Measurements from ENCODE around the gene AFAP1L1.

AFAP1L1 gene

DNA sequence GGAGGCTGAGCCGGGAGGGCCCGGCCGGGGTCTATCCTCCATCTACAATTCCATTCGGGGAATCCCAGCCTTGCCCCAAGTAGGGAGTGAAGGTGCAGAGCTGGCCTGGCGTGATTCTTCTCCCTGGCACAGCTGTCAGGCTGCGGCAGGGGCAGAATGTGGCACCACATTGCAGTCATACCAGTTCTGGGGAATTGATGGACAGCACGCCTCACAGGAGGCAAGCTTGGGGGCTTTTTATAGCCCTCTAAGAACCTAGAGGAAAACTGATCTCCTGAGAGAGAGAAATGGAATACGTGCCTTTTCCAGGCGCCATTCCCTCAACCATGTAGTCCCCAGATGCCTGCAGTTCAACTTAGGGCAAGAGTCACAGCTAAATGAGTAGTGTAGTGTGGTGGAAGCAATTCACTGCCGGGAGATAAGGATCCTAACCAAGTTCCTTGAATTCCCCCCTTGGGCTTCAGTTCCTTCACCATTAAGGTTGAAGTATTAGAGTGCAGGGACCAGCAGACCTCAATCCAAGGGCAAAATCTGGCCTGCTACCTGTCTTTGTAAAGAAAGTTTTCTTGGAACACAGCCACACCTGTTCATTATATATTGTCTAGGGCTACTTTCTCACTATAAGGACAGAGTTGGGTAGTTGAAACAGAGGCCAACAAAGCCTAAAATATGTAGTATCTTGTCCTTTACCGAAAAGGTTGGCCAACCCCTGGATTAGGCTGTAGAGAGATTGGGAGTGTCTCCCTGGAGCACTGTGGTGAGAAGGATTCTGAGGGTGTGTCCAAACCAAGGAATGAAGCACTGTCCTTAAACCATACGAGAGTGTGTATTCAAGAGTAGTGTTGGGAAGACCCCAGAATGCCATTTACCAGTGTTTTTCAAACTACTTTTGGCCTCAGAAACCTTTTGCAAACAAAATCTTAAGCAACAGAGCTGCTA, 10.6 kb downstream of the AFAP1L1 start:
- TF ChIP-seq KLF1 (tag by site-specific recombination; IDR thresholded peaks at IDR 0.05) (no peak), ZXDB (tag by site-specific recombination; IDR thresholded peaks at IDR 0.05) (no peak), GLI4 (tag by site-specific recombination; IDR thresholded peaks at IDR 0.05) (no peak), ZNF623 (tag by site-specific recombination; IDR thresholded peaks at IDR 0.05) (no peak), ZNF16 (tag by site-specific recombination; IDR thresholded peaks at IDR 0.05; ENCODE audit: low read depth) (no peak), BCL11B (tag by site-specific recombination; IDR thresholded peaks at IDR 0.05; ENCODE audit: low read depth) (no peak), ZNF121 (tag by site-specific recombination; IDR thresholded peaks at IDR 0.05) (no peak)
- TF ChIP-seq, protein P1, sequence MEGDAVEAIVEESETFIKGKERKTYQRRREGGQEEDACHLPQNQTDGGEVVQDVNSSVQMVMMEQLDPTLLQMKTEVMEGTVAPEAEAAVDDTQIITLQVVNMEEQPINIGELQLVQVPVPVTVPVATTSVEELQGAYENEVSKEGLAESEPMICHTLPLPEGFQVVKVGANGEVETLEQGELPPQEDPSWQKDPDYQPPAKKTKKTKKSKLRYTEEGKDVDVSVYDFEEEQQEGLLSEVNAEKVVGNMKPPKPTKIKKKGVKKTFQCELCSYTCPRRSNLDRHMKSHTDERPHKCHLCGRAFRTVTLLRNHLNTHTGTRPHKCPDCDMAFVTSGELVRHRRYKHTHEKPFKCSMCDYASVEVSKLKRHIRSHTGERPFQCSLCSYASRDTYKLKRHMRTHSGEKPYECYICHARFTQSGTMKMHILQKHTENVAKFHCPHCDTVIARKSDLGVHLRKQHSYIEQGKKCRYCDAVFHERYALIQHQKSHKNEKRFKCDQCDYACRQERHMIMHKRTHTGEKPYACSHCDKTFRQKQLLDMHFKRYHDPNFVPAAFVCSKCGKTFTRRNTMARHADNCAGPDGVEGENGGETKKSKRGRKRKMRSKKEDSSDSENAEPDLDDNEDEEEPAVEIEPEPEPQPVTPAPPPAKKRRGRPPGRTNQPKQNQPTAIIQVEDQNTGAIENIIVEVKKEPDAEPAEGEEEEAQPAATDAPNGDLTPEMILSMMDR (tag by site-specific recombination; IDR thresholded peaks at IDR 0.05) = no peak
- TF ChIP-seq, protein P2, sequence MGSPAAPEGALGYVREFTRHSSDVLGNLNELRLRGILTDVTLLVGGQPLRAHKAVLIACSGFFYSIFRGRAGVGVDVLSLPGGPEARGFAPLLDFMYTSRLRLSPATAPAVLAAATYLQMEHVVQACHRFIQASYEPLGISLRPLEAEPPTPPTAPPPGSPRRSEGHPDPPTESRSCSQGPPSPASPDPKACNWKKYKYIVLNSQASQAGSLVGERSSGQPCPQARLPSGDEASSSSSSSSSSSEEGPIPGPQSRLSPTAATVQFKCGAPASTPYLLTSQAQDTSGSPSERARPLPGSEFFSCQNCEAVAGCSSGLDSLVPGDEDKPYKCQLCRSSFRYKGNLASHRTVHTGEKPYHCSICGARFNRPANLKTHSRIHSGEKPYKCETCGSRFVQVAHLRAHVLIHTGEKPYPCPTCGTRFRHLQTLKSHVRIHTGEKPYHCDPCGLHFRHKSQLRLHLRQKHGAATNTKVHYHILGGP (tag by site-specific recombination; IDR thresholded peaks at IDR 0.05) = no peak
- Histone ChIP-seq H3K9me3 (ENCODE audit: control insufficient read depth, insufficient read depth, low read depth, low read length) (no peaks in the 10 kb centered on the region), H3K4me3 (ENCODE audit: low read depth, low read length) (no peak overlapping the region), H3K4me1 (ENCODE audit: control insufficient read depth, insufficient read depth, low read length) (no peaks in the 10 kb centered on the region), H3K27ac (ENCODE audit: extremely low read depth, low read depth, low read length) (no peak overlapping the region), H3K36me3 (ENCODE audit: control insufficient read depth in 2 of 2, insufficient read depth in 1 of 2, low read length in 2 of 2) (no peaks in the 10 kb centered on the region)
- ChIA-PET CTCF (interaction anchor here (0.6 kb wide), 1 partner anchor 16 kb away, joined by 3 read pairs; no protein-coding TSS in a partner anchor), POLR2A (no interaction called here)

DNA sequence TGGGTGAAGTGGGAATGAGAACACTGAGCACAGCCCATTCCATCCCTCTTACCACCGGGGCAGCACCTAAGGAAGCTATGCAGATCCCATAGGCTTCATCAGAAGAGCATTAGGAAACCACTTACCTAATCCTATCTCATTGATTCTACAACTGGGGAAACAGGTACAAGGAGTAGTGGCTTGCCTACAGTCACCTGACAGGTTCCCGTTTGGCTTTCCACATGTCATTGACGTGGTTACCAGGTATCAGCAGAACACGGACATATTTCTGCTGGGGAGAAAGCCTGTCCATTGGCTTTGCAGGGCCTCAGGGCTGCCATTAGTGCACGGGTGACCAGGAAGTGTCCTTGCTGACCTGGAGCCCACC, 11.3 kb downstream of the AFAP1L1 start:
- Histone ChIP-seq H3K27ac (ENCODE audit: extremely low read depth, low read depth, low read length) (no peak overlapping the region), H3K4me1 (ENCODE audit: control insufficient read depth, insufficient read depth, low read length) (no peaks in the 10 kb centered on the region), H3K9me3 (ENCODE audit: control insufficient read depth, insufficient read depth, low read depth, low read length) (no peaks in the 10 kb centered on the region), H3K36me3 (ENCODE audit: control insufficient read depth in 2 of 2, insufficient read depth in 1 of 2, low read length in 2 of 2) (no peaks in the 10 kb centered on the region), H3K4me3 (ENCODE audit: low read depth, low read length) (no peak overlapping the region)
- no peak for TF ChIP-seq ZNF677 (tag by site-specific recombination; IDR thresholded peaks at IDR 0.05)
- TF ChIP-seq, protein P3, sequence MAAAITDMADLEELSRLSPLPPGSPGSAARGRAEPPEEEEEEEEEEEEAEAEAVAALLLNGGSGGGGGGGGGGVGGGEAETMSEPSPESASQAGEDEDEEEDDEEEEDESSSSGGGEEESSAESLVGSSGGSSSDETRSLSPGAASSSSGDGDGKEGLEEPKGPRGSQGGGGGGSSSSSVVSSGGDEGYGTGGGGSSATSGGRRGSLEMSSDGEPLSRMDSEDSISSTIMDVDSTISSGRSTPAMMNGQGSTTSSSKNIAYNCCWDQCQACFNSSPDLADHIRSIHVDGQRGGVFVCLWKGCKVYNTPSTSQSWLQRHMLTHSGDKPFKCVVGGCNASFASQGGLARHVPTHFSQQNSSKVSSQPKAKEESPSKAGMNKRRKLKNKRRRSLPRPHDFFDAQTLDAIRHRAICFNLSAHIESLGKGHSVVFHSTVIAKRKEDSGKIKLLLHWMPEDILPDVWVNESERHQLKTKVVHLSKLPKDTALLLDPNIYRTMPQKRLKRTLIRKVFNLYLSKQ (tag by site-specific recombination; IDR thresholded peaks at IDR 0.05; ENCODE audit: borderline replicate concordance) = no peak
- no peak for TF ChIP-seq GLI4 (tag by site-specific recombination; IDR thresholded peaks at IDR 0.05)
- TF ChIP-seq, protein P4, sequence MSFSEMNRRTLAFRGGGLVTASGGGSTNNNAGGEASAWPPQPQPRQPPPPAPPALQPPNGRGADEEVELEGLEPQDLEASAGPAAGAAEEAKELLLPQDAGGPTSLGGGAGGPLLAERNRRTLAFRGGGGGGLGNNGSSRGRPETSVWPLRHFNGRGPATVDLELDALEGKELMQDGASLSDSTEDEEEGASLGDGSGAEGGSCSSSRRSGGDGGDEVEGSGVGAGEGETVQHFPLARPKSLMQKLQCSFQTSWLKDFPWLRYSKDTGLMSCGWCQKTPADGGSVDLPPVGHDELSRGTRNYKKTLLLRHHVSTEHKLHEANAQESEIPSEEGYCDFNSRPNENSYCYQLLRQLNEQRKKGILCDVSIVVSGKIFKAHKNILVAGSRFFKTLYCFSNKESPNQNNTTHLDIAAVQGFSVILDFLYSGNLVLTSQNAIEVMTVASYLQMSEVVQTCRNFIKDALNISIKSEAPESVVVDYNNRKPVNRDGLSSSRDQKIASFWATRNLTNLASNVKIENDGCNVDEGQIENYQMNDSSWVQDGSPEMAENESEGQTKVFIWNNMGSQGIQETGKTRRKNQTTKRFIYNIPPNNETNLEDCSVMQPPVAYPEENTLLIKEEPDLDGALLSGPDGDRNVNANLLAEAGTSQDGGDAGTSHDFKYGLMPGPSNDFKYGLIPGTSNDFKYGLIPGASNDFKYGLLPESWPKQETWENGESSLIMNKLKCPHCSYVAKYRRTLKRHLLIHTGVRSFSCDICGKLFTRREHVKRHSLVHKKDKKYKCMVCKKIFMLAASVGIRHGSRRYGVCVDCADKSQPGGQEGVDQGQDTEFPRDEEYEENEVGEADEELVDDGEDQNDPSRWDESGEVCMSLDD (tag by site-specific recombination; IDR thresholded peaks at IDR 0.05) = no peak
- no peak for TF ChIP-seq ZNF416 (tag by site-specific recombination; IDR thresholded peaks at IDR 0.05)
- TF ChIP-seq ZNF341 (tag by site-specific recombination; IDR thresholded peaks at IDR 0.05; ENCODE audit: low read depth) = no peak
- no peak for TF ChIP-seq ZNF174 (tag by site-specific recombination; IDR thresholded peaks at IDR 0.05)
- no peak for TF ChIP-seq ZNF214 (tag by site-specific recombination; IDR thresholded peaks at IDR 0.05; ENCODE audit: borderline replicate concordance)
- TF ChIP-seq ZNF510 (tag by site-specific recombination; IDR thresholded peaks at IDR 0.05; ENCODE audit: insufficient replicate concordance) = no peak
- TF ChIP-seq ZNF48 (tag by site-specific recombination; IDR thresholded peaks at IDR 0.05) = no peak
- TF ChIP-seq KLF10 (tag by site-specific recombination; IDR thresholded peaks at IDR 0.05) = no peak
- TF ChIP-seq, protein P1 (tag by site-specific recombination; IDR thresholded peaks at IDR 0.05) = no peak
- no peak for TF ChIP-seq ZEB2 (tag by site-specific recombination; IDR thresholded peaks at IDR 0.05)
- TF ChIP-seq ZNF335 (tag by site-specific recombination; conservative IDR thresholded peaks at IDR 0.05) = no peak
- TF ChIP-seq ZNF239 (tag by site-specific recombination; IDR thresholded peaks at IDR 0.05) = no peak
- no peak for TF ChIP-seq ZNF76 (tag by site-specific recombination; IDR thresholded peaks at IDR 0.05; ENCODE audit: borderline replicate concordance, low read depth)
- no peak for TF ChIP-seq OSR2 (tag by site-specific recombination; IDR thresholded peaks at IDR 0.05)
- CTCF ChIA-PET = no interaction called here
- POLR2A ChIA-PET = no interaction called here

All from HEK293 (cell line).